ENCODE measurements around the gene RPL18. TPM values are rescaled to one million over a fixed set of nuclear protein-coding genes. Genes with fewer than 3 reads are reported as not detected.

The RPL18 gene
- total RNA-seq, 1 experiment from 2014 or later, result 1,339 TPM

GRCh38 chr19:48635966-48636858, 17.2 kb upstream of the RPL18 start:
- Mint-ChIP-seq H3K4me3 (ENCODE audit: low read depth, unreplicated experiment) (peak overlapping the region; percentile 70), H3K9me3 (ENCODE audit: low read depth, unreplicated experiment) (peaks cover 3% of the 10 kb centered on the region), H3K36me3 (ENCODE audit: insufficient read depth, unreplicated experiment) (peaks cover 56% of the 10 kb centered on the region), H3K4me1 (ENCODE audit: low read depth, unreplicated experiment) (peaks cover 35% of the 10 kb centered on the region), H3K27me3 (ENCODE audit: unreplicated experiment) (peaks cover 33% of the 10 kb centered on the region), H3K27ac (ENCODE audit: unreplicated experiment) (peak overlapping the region; percentile 32)
- no TSS peak for BruUV-seq (replicated peaks)
- intact Hi-C loops (cut with micrococcal nuclease; ENCODE audit: unreplicated experiment), result loop anchor here (5.0 kb wide), 1 partner anchor 331 kb away; the partner anchor contains the start of gene FTL
- CTCF ChIA-PET, result interaction anchor here (0.6 kb wide), 1 partner anchor 17 kb away, joined by 3 read pairs; the partner anchor contains the start of gene RPL18
- DNase-seq, result no peak
- TF ChIP-seq, protein P1, sequence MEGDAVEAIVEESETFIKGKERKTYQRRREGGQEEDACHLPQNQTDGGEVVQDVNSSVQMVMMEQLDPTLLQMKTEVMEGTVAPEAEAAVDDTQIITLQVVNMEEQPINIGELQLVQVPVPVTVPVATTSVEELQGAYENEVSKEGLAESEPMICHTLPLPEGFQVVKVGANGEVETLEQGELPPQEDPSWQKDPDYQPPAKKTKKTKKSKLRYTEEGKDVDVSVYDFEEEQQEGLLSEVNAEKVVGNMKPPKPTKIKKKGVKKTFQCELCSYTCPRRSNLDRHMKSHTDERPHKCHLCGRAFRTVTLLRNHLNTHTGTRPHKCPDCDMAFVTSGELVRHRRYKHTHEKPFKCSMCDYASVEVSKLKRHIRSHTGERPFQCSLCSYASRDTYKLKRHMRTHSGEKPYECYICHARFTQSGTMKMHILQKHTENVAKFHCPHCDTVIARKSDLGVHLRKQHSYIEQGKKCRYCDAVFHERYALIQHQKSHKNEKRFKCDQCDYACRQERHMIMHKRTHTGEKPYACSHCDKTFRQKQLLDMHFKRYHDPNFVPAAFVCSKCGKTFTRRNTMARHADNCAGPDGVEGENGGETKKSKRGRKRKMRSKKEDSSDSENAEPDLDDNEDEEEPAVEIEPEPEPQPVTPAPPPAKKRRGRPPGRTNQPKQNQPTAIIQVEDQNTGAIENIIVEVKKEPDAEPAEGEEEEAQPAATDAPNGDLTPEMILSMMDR (IDR thresholded peaks at IDR 0.05; ENCODE audit: unreplicated experiment), result no peak

- Mint-ChIP-seq H3K27ac (ENCODE audit: unreplicated experiment) (peak overlapping the region; percentile 61), H3K4me3 (ENCODE audit: low read depth, unreplicated experiment) (peak overlapping the region; percentile 70), H3K36me3 (ENCODE audit: insufficient read depth, unreplicated experiment) (peaks cover 59% of the 10 kb centered on the region), H3K4me1 (ENCODE audit: low read depth, unreplicated experiment) (peaks cover 35% of the 10 kb centered on the region), H3K9me3 (ENCODE audit: low read depth, unreplicated experiment) (peaks cover 3% of the 10 kb centered on the region), H3K27me3 (ENCODE audit: unreplicated experiment) (peaks cover 26% of the 10 kb centered on the region)
- CTCF ChIA-PET, result no interaction called here
- no TSS peak for BruUV-seq (replicated peaks)
- TF ChIP-seq, protein P1 (IDR thresholded peaks at IDR 0.05; ENCODE audit: unreplicated experiment), result no peak
- intact Hi-C loops (cut with micrococcal nuclease; ENCODE audit: unreplicated experiment), result loop anchor here (5.0 kb wide), 1 partner anchor 332 kb away; the partner anchor contains the start of gene FTL
- DNase-seq, result peak; percentile 81
Observed at GRCh38 chr19:48635263-48635965, 16.4 kb upstream of the RPL18 start.

DNA sequence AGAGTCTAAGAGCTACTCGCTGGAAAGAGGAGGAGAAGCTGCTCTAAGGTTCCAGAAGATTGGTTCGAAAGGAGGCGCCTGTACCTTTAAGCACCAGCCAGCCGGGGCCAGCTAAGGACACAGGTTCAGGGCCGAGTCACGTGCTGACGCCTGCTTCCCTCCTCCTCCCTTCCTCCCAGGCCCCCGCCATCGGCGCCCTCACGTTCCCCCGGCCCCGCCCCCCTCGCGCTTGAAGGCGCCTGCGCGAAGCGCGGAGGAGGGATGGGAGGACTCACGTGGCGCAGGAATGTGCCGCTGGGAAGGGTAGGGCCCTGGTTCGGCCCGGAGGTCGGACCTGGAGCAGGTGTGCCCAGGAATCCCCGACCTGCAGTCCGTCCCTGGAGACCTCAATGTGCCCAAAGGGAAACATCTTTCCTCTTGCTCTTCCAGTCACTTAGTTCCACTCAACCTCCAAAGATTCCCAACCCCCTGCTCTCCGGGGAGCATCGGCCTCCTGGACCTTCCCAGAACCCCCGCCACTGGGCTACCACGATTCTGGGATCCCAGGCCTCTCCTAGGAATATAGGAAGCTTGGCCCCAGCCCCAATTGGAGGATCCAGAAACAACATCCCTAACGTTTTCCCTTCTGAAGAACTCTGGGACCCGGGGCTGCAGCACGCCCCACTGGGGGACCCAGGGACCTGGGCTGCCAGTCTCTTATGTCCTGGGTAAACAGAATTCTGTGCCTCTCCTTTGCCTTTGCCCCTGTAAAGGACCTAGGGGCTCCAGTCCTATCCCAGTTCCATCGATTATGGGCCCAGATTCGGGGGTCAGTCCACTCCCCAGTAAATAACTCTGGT, 15.7 kb upstream of the RPL18 start:
- peak overlapping the region; percentile 61 for H3K27ac Mint-ChIP-seq (ENCODE audit: unreplicated experiment)
- H3K36me3 Mint-ChIP-seq (ENCODE audit: insufficient read depth, unreplicated experiment), result peaks cover 67% of the 10 kb centered on the region
- BruUV-seq (replicated peaks), result no TSS peak
- peaks cover 31% of the 10 kb centered on the region for H3K4me1 Mint-ChIP-seq (ENCODE audit: low read depth, unreplicated experiment)
- CTCF ChIA-PET, result interaction anchor here (0.6 kb wide), 1 partner anchor 32 kb away, joined by 7 read pairs; no protein-coding TSS in a partner anchor
- TF ChIP-seq, protein P1 (IDR thresholded peaks at IDR 0.05; ENCODE audit: unreplicated experiment), result no peak
- intact Hi-C loops (cut with micrococcal nuclease; ENCODE audit: unreplicated experiment), result loop anchor here (5.0 kb wide), 1 partner anchor 333 kb away; the partner anchor contains the start of gene FTL
- peak; percentile 97 for DNase-seq
- peak overlapping the region; percentile 70 for H3K4me3 Mint-ChIP-seq (ENCODE audit: low read depth, unreplicated experiment)
- H3K27me3 Mint-ChIP-seq (ENCODE audit: unreplicated experiment), result peaks cover 18% of the 10 kb centered on the region
- H3K9me3 Mint-ChIP-seq (ENCODE audit: low read depth, unreplicated experiment), result peaks cover 3% of the 10 kb centered on the region

DNA sequence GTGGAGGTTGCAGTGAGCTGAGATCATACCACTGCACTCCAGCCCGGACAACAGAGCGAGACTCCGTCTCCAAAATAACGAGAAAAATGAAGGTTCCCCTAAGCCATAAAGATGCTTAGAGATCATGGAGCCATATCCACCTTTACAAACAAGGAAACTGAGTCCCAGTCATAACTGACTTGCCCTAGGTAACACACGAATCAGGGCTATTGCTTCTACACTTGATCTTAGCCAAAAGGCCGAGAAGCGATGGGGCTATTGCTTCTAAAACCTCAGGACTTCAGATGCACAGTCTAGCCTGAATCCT, 15.0 kb upstream of the RPL18 start:
- CTCF ChIA-PET, result interaction anchor here (0.6 kb wide), 1 partner anchor 31 kb away, joined by 7 read pairs; no protein-coding TSS in a partner anchor
- intact Hi-C loops (cut with micrococcal nuclease; ENCODE audit: unreplicated experiment), result no loop called here
- Mint-ChIP-seq H3K4me1 (ENCODE audit: low read depth, unreplicated experiment) (peaks cover 24% of the 10 kb centered on the region), H3K4me3 (ENCODE audit: low read depth, unreplicated experiment) (peak overlapping the region; percentile 70), H3K27me3 (ENCODE audit: unreplicated experiment) (peaks cover 12% of the 10 kb centered on the region), H3K9me3 (ENCODE audit: low read depth, unreplicated experiment) (peaks cover 3% of the 10 kb centered on the region), H3K36me3 (ENCODE audit: insufficient read depth, unreplicated experiment) (peaks cover 72% of the 10 kb centered on the region), H3K27ac (ENCODE audit: unreplicated experiment) (no peak overlapping the region)
- no TSS peak for BruUV-seq (replicated peaks)
- TF ChIP-seq, protein P1 (IDR thresholded peaks at IDR 0.05; ENCODE audit: unreplicated experiment), result no peak
- DNase-seq, result no peak

Measured in Calu3 (cell line).